ENCODE measurements around the gene SEMA4D.

SEMA4D gene

GRCh38 chr9:89440951-89441654 is 56.8 kb downstream of the SEMA4D start:
- Histone ChIP-seq H3K27ac (ENCODE audit: insufficient read depth, low read depth, low read length, poor library complexity, severe bottlenecking) (no peak overlapping the region), H3K4me3 (ENCODE audit: insufficient read depth, low read depth, low read length) (no peak overlapping the region), H3K4me1 (ENCODE audit: control insufficient read depth, insufficient read depth, low read length) (peaks cover 9% of the 10 kb centered on the region), H3K27me3 (ENCODE audit: control insufficient read depth, insufficient read depth, low read length, poor library complexity, severe bottlenecking) (no peaks in the 10 kb centered on the region), H3K36me3 (ENCODE audit: control insufficient read depth, insufficient read depth, low read length) (no peaks in the 10 kb centered on the region), H3K9me3 (ENCODE audit: control insufficient read depth, low read length) (no peaks in the 10 kb centered on the region)
- WGBS, 2 experiments: 94 to 96% methylated on average over 16 of the region's 16 CpGs

GRCh38 chr9:89440548-89440947 is 57.4 kb downstream of the SEMA4D start:
- Histone ChIP-seq H3K27ac (ENCODE audit: insufficient read depth, low read depth, low read length, poor library complexity, severe bottlenecking) (no peak overlapping the region), H3K36me3 (ENCODE audit: control insufficient read depth, insufficient read depth, low read length) (no peaks in the 10 kb centered on the region), H3K27me3 (ENCODE audit: control insufficient read depth, insufficient read depth, low read length, poor library complexity, severe bottlenecking) (no peaks in the 10 kb centered on the region), H3K4me3 (ENCODE audit: insufficient read depth, low read depth, low read length) (no peak overlapping the region), H3K4me1 (ENCODE audit: control insufficient read depth, insufficient read depth, low read length) (peaks cover 15% of the 10 kb centered on the region), H3K9me3 (ENCODE audit: control insufficient read depth, low read length) (no peaks in the 10 kb centered on the region)
- 91% methylated on average over 7 of the region's 7 CpGs for WGBS, 2 experiments

GRCh38 chr9:89440046-89440445 is 57.9 kb downstream of the SEMA4D start:
- peaks cover 20% of the 10 kb centered on the region for H3K4me1 ChIP-seq (ENCODE audit: control insufficient read depth, insufficient read depth, low read length)
- H3K9me3 ChIP-seq (ENCODE audit: control insufficient read depth, low read length): no peaks in the 10 kb centered on the region
- H3K4me3 ChIP-seq (ENCODE audit: insufficient read depth, low read depth, low read length): no peak overlapping the region
- no peak overlapping the region for H3K27ac ChIP-seq (ENCODE audit: insufficient read depth, low read depth, low read length, poor library complexity, severe bottlenecking)
- H3K36me3 ChIP-seq (ENCODE audit: control insufficient read depth, insufficient read depth, low read length): no peaks in the 10 kb centered on the region
- WGBS, 2 experiments: 81 to 94% methylated on average over 7 to 8 of the region's 8 CpGs
- no peaks in the 10 kb centered on the region for H3K27me3 ChIP-seq (ENCODE audit: control insufficient read depth, insufficient read depth, low read length, poor library complexity, severe bottlenecking)

- Histone ChIP-seq H3K27me3 (ENCODE audit: control insufficient read depth, insufficient read depth, low read length, poor library complexity, severe bottlenecking) (no peaks in the 10 kb centered on the region), H3K9me3 (ENCODE audit: control insufficient read depth, low read length) (no peaks in the 10 kb centered on the region), H3K27ac (ENCODE audit: insufficient read depth, low read depth, low read length, poor library complexity, severe bottlenecking) (no peak overlapping the region), H3K4me3 (ENCODE audit: insufficient read depth, low read depth, low read length) (no peak overlapping the region), H3K4me1 (ENCODE audit: control insufficient read depth, insufficient read depth, low read length) (peaks cover 22% of the 10 kb centered on the region), H3K36me3 (ENCODE audit: control insufficient read depth, insufficient read depth, low read length) (no peaks in the 10 kb centered on the region)
- WGBS, 2 experiments: 90 to 97% methylated on average over 10 of the region's 10 CpGs
Measured at GRCh38 chr9:89439571-89439970, 58.3 kb downstream of the SEMA4D start.

- no peak overlapping the region for H3K4me3 ChIP-seq (ENCODE audit: insufficient read depth, low read depth, low read length)
- 91 to 92% methylated on average over 7 of the region's 7 CpGs for WGBS, 2 experiments
- H3K27me3 ChIP-seq (ENCODE audit: control insufficient read depth, insufficient read depth, low read length, poor library complexity, severe bottlenecking): no peaks in the 10 kb centered on the region
- H3K36me3 ChIP-seq (ENCODE audit: control insufficient read depth, insufficient read depth, low read length): no peaks in the 10 kb centered on the region
- peaks cover 22% of the 10 kb centered on the region for H3K4me1 ChIP-seq (ENCODE audit: control insufficient read depth, insufficient read depth, low read length)
- no peak overlapping the region for H3K27ac ChIP-seq (ENCODE audit: insufficient read depth, low read depth, low read length, poor library complexity, severe bottlenecking)
- H3K9me3 ChIP-seq (ENCODE audit: control insufficient read depth, low read length): no peaks in the 10 kb centered on the region
Measured at GRCh38 chr9:89438194-89438593, 59.7 kb downstream of the SEMA4D start.

- Histone ChIP-seq H3K4me3 (ENCODE audit: insufficient read depth, low read depth, low read length) (no peak overlapping the region), H3K27ac (ENCODE audit: insufficient read depth, low read depth, low read length, poor library complexity, severe bottlenecking) (no peak overlapping the region), H3K27me3 (ENCODE audit: control insufficient read depth, insufficient read depth, low read length, poor library complexity, severe bottlenecking) (no peaks in the 10 kb centered on the region), H3K9me3 (ENCODE audit: control insufficient read depth, low read length) (no peaks in the 10 kb centered on the region), H3K4me1 (ENCODE audit: control insufficient read depth, insufficient read depth, low read length) (peaks cover 22% of the 10 kb centered on the region), H3K36me3 (ENCODE audit: control insufficient read depth, insufficient read depth, low read length) (no peaks in the 10 kb centered on the region)
- WGBS, 2 experiments: 83 to 89% methylated on average over 5 of the region's 5 CpGs
Measured at GRCh38 chr9:89437772-89438171, 60.1 kb downstream of the SEMA4D start.

GRCh38 chr9:89436963-89437625 is 60.8 kb downstream of the SEMA4D start:
- WGBS, 2 experiments: 87 to 88% methylated on average over 17 of the region's 17 CpGs
- Histone ChIP-seq H3K27ac (ENCODE audit: insufficient read depth, low read depth, low read length, poor library complexity, severe bottlenecking) (no peak overlapping the region), H3K4me1 (ENCODE audit: control insufficient read depth, insufficient read depth, low read length) (peaks cover 22% of the 10 kb centered on the region), H3K9me3 (ENCODE audit: control insufficient read depth, low read length) (no peaks in the 10 kb centered on the region), H3K27me3 (ENCODE audit: control insufficient read depth, insufficient read depth, low read length, poor library complexity, severe bottlenecking) (no peaks in the 10 kb centered on the region), H3K4me3 (ENCODE audit: insufficient read depth, low read depth, low read length) (no peak overlapping the region), H3K36me3 (ENCODE audit: control insufficient read depth, insufficient read depth, low read length) (no peaks in the 10 kb centered on the region)

GRCh38 chr9:89436326-89436725 is 61.6 kb downstream of the SEMA4D start:
- 70 to 71% methylated on average over 13 of the region's 13 CpGs for WGBS, 2 experiments

GRCh38 chr9:89435071-89435823 is 62.7 kb downstream of the SEMA4D start:
- H3K4me3 ChIP-seq (ENCODE audit: insufficient read depth, low read depth, low read length): no peak overlapping the region
- H3K27me3 ChIP-seq (ENCODE audit: control insufficient read depth, insufficient read depth, low read length, poor library complexity, severe bottlenecking): no peaks in the 10 kb centered on the region
- H3K4me1 ChIP-seq (ENCODE audit: control insufficient read depth, insufficient read depth, low read length): peaks cover 22% of the 10 kb centered on the region
- no peaks in the 10 kb centered on the region for H3K36me3 ChIP-seq (ENCODE audit: control insufficient read depth, insufficient read depth, low read length)
- H3K9me3 ChIP-seq (ENCODE audit: control insufficient read depth, low read length): no peaks in the 10 kb centered on the region
- WGBS, 2 experiments: 11 to 13% methylated on average over 11 of the region's 11 CpGs
- peak overlapping the region; percentile 44 for H3K27ac ChIP-seq (ENCODE audit: insufficient read depth, low read depth, low read length, poor library complexity, severe bottlenecking)

More at GRCh38 chr9:89436326-89436725, 61.6 kb downstream of the SEMA4D start:
- Histone ChIP-seq H3K36me3 (ENCODE audit: control insufficient read depth, insufficient read depth, low read length) (no peaks in the 10 kb centered on the region), H3K27me3 (ENCODE audit: control insufficient read depth, insufficient read depth, low read length, poor library complexity, severe bottlenecking) (no peaks in the 10 kb centered on the region), H3K4me3 (ENCODE audit: insufficient read depth, low read depth, low read length) (no peak overlapping the region), H3K27ac (ENCODE audit: insufficient read depth, low read depth, low read length, poor library complexity, severe bottlenecking) (peak overlapping the region; percentile 16), H3K9me3 (ENCODE audit: control insufficient read depth, low read length) (no peaks in the 10 kb centered on the region), H3K4me1 (ENCODE audit: control insufficient read depth, insufficient read depth, low read length) (peaks cover 22% of the 10 kb centered on the region)

- Histone ChIP-seq H3K27me3 (ENCODE audit: control insufficient read depth, insufficient read depth, low read length, poor library complexity, severe bottlenecking) (no peaks in the 10 kb centered on the region), H3K4me1 (ENCODE audit: control insufficient read depth, insufficient read depth, low read length) (peaks cover 22% of the 10 kb centered on the region), H3K36me3 (ENCODE audit: control insufficient read depth, insufficient read depth, low read length) (no peaks in the 10 kb centered on the region), H3K4me3 (ENCODE audit: insufficient read depth, low read depth, low read length) (no peak overlapping the region), H3K27ac (ENCODE audit: insufficient read depth, low read depth, low read length, poor library complexity, severe bottlenecking) (no peak overlapping the region), H3K9me3 (ENCODE audit: control insufficient read depth, low read length) (no peaks in the 10 kb centered on the region)
Measured at GRCh38 chr9:89434636-89435035, 63.3 kb downstream of the SEMA4D start.
